ENCODE data around the gene KDM8.

KDM8 gene

GRCh38 chr16:27232061-27232900 lies 29.0 kb downstream of the KDM8 start:
- DNase-seq, result peak; percentile 81

DNA sequence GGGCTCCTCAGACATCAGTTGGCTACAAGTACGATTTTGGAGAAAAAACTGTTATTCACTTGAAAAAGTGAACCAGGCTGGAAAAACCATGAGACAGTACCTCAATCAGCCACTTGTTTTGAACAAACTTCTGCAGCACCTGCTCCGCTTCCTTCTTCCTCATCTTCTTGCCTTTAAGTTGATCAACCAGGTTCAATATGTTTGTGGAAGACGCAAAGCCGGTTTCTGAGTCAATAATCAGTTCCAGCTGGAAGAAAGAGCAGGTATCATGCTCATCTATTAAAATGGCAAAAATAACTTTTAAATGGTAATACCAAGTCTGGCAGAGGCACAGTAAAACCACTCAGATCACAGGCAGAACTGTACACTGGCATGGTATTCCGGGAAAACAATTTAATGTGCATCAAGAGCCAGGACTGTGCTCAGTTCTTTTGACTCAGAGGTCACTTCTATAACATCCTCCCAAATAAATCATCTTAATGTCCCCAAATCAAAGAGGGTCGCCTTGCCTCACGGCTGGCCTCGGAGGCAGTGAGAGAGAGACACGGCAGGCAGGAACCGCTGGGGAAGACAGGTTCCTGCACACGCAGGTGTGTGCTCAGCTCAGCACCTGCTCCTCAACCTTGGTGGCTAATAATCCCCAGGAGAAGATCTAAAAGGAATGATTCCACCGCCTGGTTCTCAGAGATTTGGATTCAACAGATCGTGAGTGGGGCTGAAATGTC lies 29.7 kb downstream of the KDM8 start:
- no peak for DNase-seq

- DNase-seq, result no peak
Observed at GRCh38 chr16:27233731-27234130, 30.4 kb downstream of the KDM8 start.

GRCh38 chr16:27234171-27234570 lies 30.8 kb downstream of the KDM8 start:
- no peak for DNase-seq

DNA sequence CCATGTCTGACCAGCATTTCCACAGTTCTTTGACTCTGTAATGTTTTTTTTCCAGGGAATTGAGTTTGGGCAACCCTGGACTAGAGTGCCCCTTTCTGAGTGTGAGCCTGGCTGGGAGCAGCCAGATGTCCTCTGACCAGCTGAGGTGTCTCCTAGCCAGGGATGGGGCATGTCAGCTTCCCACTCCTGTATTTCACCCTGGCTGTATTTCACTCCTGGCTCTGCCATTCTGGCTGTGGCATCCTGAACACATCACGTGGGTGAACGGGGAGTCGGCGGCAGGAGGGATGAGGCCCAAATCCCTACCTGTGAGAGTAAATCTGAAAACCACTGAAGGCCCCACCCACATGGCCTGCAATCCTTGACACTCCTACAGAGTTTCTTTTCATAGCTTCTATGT lies 31.3 kb downstream of the KDM8 start:
- no peak for DNase-seq

- peak; percentile 89 for DNase-seq
Observed at GRCh38 chr16:27235055-27235937, 32.0 kb downstream of the KDM8 start.

DNA sequence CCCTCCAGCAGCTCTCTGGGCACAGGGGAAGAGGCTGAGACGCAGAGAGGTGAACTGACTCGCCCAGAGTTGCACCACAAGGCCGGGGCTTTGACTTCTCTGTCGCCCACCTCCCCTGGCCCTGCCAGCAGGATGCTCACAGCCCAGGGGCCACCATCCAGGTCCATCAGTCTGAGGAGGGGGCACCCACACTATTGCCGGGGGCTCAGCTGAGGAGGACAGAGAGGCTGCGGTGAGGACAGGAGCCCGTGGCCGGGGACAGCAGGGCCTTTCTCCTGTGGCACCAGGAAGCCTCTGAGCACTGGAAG lies 32.6 kb downstream of the KDM8 start:
- peak; percentile 56 for DNase-seq

GRCh38 chr16:27236635-27237218 lies 33.4 kb downstream of the KDM8 start:
- DNase-seq, result no peak

GRCh38 chr16:27237219-27238015 lies 34.1 kb downstream of the KDM8 start:
- peak; percentile 90 for DNase-seq

- peak; percentile 70 for DNase-seq
Observed at GRCh38 chr16:27238016-27238587, 34.8 kb downstream of the KDM8 start.

- peak; percentile 3 for DNase-seq
Observed at GRCh38 chr16:27238591-27238990, 35.3 kb downstream of the KDM8 start.

GRCh38 chr16:27239026-27239425 lies 35.7 kb downstream of the KDM8 start:
- no peak for DNase-seq

- peak; percentile 1 for DNase-seq
Observed at GRCh38 chr16:27239906-27240655, 36.8 kb downstream of the KDM8 start.

GRCh38 chr16:27240948-27241531 lies 37.7 kb downstream of the KDM8 start:
- peak; percentile 2 for DNase-seq

DNA sequence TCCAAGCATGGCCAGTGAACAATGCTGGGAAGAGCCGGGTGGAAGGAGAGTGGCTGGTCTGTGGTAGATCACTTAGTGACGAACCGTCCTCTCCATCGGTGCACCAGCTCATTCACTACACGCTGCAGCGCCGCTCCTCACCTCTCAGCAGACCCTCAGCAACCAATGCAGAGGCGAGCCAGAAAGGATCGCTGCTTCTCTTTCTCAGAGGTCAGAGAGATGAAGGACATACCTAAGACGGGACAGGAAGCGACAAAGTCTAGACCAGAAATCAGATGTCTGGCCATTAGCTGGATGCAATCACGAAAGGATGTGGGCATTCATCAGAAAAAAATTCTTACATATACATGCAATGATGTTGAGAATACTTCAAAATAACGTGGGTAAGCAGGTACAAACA lies 38.3 kb downstream of the KDM8 start:
- DNase-seq, result peak; percentile 1

GRCh38 chr16:27242398-27242797 lies 39.1 kb downstream of the KDM8 start:
- DNase-seq, result peak; percentile 2

DNA sequence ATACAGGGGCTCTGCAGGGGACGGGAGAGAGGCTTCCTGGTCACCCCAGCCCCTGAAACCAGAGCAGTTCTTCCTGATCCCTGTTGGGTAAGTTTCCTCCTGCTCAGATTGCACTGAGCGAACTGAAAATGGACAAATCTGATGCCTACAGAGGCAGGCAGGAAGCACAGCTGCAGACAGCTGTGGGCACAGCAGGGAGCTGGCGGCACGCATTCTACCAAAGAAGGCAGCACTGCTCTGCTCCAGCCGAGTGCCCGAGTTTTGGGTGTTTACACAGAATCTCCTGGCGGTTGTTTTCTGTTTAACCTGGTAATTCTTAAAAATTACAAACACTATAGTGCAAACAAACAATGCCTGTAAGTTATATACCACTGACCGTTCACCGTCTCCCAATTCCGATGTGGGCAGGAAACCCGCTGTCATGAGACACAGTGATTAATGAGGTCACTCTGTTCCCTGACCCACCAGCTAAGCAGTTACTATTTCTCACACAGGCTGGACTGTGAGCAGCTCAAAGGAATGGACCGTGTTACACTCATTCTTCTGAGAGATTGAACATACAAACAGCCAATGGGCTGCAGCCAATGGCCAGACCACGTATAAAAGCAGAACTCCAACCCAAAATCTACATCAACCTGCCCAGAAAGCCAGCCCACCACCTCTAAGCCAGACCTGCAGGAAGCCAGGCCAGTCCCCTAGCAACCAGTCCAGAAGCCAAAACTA lies 39.7 kb downstream of the KDM8 start:
- peak; percentile 43 for DNase-seq

DNA sequence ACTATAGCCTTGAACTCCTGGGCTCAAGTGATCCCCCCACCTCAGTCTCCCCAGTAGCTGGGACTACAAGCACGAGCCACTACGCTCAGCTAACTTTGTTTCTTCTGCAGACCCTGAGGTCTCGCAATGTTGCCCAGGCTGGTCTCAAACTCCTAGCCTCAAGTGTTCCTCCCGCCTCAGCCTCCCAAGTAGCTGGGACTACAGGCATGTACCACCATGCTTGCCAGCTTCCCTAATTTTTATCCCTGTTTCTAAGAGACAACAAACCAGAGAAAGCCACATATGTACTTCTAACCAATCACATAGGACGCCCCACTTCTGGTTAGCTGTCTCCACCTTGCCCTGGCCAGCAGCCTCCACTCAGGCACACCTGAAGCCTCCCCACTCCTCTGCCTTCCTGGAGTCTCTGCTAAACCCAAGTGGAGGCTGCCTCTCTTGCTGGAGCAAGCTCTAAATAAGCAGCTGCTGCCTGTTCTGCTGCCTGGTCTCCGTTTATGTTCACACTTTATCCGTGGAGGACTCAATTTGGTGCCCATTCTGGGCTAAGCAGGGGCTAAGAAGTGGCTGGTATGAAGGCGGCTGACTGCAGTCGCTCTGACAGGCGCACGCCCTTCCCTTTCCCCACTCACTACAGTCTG lies 40.5 kb downstream of the KDM8 start:
- DNase-seq, result peak; percentile 2

GRCh38 chr16:27244363-27244755 lies 41.0 kb downstream of the KDM8 start:
- no peak for DNase-seq
